ENCODE data around the gene SPTLC3.

SPTLC3 gene

GRCh38 chr20:13034936-13035335 lies 26.2 kb downstream of the SPTLC3 start:
- TF ChIP-seq CTCF (IDR thresholded peaks at IDR 0.05; ENCODE audit: low read depth, low read length, missing control alignments), result no peak
- in situ Hi-C loops (cut with HindIII; ENCODE audit: low sequenced_read_pairs), result no loop called here
- no peak overlapping the region for H3K4me3 ChIP-seq (ENCODE audit: low read depth, low read length)
- DNase-seq (ENCODE audit: low read depth), result no peak

GRCh38 chr20:13035399-13036152 lies 26.8 kb downstream of the SPTLC3 start:
- in situ Hi-C loops (cut with HindIII; ENCODE audit: low sequenced_read_pairs), result no loop called here
- DNase-seq (ENCODE audit: low read depth), result no peak
- no peak overlapping the region for H3K4me3 ChIP-seq (ENCODE audit: low read depth, low read length)
- no peak for TF ChIP-seq CTCF (IDR thresholded peaks at IDR 0.05; ENCODE audit: low read depth, low read length, missing control alignments)

- no peak for DNase-seq (ENCODE audit: low read depth)
- in situ Hi-C loops (cut with HindIII; ENCODE audit: low sequenced_read_pairs), result no loop called here
- H3K4me3 ChIP-seq (ENCODE audit: low read depth, low read length), result no peak overlapping the region
- TF ChIP-seq CTCF (IDR thresholded peaks at IDR 0.05; ENCODE audit: low read depth, low read length, missing control alignments), result no peak
Measured at GRCh38 chr20:13037727-13038126, 29.0 kb downstream of the SPTLC3 start.

GRCh38 chr20:13041574-13042457 lies 33.0 kb downstream of the SPTLC3 start:
- TF ChIP-seq CTCF (IDR thresholded peaks at IDR 0.05; ENCODE audit: low read depth, low read length, missing control alignments), result no peak

GRCh38 chr20:13042458-13042794 lies 33.7 kb downstream of the SPTLC3 start:
- TF ChIP-seq CTCF (IDR thresholded peaks at IDR 0.05; ENCODE audit: low read depth, low read length, missing control alignments), result no peak
- in situ Hi-C loops (cut with HindIII; ENCODE audit: low sequenced_read_pairs), result no loop called here
- no peak overlapping the region for H3K4me3 ChIP-seq (ENCODE audit: low read depth, low read length)
- no peak for DNase-seq (ENCODE audit: low read depth)

More at GRCh38 chr20:13041574-13042457, 33.0 kb downstream of the SPTLC3 start:
- in situ Hi-C loops (cut with HindIII; ENCODE audit: low sequenced_read_pairs), result no loop called here
- H3K4me3 ChIP-seq (ENCODE audit: low read depth, low read length), result no peak overlapping the region
- no peak for DNase-seq (ENCODE audit: low read depth)

- DNase-seq (ENCODE audit: low read depth), result no peak
- no peak overlapping the region for H3K4me3 ChIP-seq (ENCODE audit: low read depth, low read length)
- TF ChIP-seq CTCF (IDR thresholded peaks at IDR 0.05; ENCODE audit: low read depth, low read length, missing control alignments), result no peak
- in situ Hi-C loops (cut with HindIII; ENCODE audit: low sequenced_read_pairs), result no loop called here
Measured at GRCh38 chr20:13046409-13046808, 37.6 kb downstream of the SPTLC3 start.

Measured in astrocyte of the cerebellum (primary cell).